Measurements from ENCODE around the gene ZNF274. TPM values are rescaled to one million over a fixed set of nuclear protein-coding genes. Genes with fewer than 3 reads are reported as not detected.

ZNF274 gene
- total and polyA plus RNA-seq, 9 of the 15 experiments (the other 6 are each of a cell fraction or from before 2014, with no cell fraction given): 5.2 to 37.0 (median 28.1) TPM

GRCh38 chr19:58182989-58183816, at the start of gene ZNF274 (continued):
- TF ChIP-seq KLF1 (tag; IDR thresholded peaks at IDR 0.05): no peak
- TF ChIP-seq TAL1 (IDR thresholded peaks at IDR 0.05): no peak
- no peak for TF ChIP-seq ZNF696 (CRISPR knock-in tag; conservative IDR thresholded peaks at IDR 0.05)
- no peak for TF ChIP-seq BRF1 (IDR thresholded peaks at IDR 0.05; ENCODE audit: borderline replicate concordance, extremely low read depth, insufficient read length)
- no peak for TF ChIP-seq ZNF699 (CRISPR knock-in tag; IDR thresholded peaks at IDR 0.05; ENCODE audit: insufficient replicate concordance)
- TF ChIP-seq CCAR2 (IDR thresholded peaks at IDR 0.05; ENCODE audit: low read depth, low read length): no peak
- no peak for TF ChIP-seq MTA2 (IDR thresholded peaks at IDR 0.05; ENCODE audit: low read depth)
- TF ChIP-seq SLC30A9 (CRISPR knock-in tag; IDR thresholded peaks at IDR 0.05): no peak
- TF ChIP-seq CREB1 (IDR thresholded peaks at IDR 0.05): peak; percentile 80
- TF ChIP-seq CREB1 (CRISPR knock-in tag; IDR thresholded peaks at IDR 0.05): peak; percentile 86
- TF ChIP-seq, protein P1, sequence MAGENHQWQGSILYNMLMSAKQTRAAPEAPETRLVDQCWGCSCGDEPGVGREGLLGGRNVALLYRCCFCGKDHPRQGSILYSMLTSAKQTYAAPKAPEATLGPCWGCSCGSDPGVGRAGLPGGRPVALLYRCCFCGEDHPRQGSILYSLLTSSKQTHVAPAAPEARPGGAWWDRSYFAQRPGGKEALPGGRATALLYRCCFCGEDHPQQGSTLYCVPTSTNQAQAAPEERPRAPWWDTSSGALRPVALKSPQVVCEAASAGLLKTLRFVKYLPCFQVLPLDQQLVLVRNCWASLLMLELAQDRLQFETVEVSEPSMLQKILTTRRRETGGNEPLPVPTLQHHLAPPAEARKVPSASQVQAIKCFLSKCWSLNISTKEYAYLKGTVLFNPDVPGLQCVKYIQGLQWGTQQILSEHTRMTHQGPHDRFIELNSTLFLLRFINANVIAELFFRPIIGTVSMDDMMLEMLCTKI (IDR thresholded peaks at IDR 0.05; ENCODE audit: partially characterized antibody): no peak
- TF ChIP-seq RNF2 (IDR thresholded peaks at IDR 0.05): peak; percentile 42; the same call in 1 of the 2 replicates
- no peak for TF ChIP-seq ZNF316 (IDR thresholded peaks at IDR 0.05)
- no peak for TF ChIP-seq STAT5A (IDR thresholded peaks at IDR 0.05; ENCODE audit: borderline replicate concordance, low read length)
- no peak for TF ChIP-seq MAFF (IDR thresholded peaks at IDR 0.05; ENCODE audit: low read length)
- no peak for TF ChIP-seq CBX2 (IDR thresholded peaks at IDR 0.05; ENCODE audit: insufficient read depth, low read length, poor library complexity, severe bottlenecking)
- TF ChIP-seq BCL6 (CRISPR knock-in tag; IDR thresholded peaks at IDR 0.05): no peak
- TF ChIP-seq IRF2 (CRISPR knock-in tag; IDR thresholded peaks at IDR 0.05): no peak
- TF ChIP-seq IFI16 (CRISPR knock-in tag; IDR thresholded peaks at IDR 0.05): no peak
- no peak for TF ChIP-seq RUNX1 (IDR thresholded peaks at IDR 0.05; ENCODE audit: low read depth)
- TF ChIP-seq EGR1 (conservative IDR thresholded peaks at IDR 0.05): peak; percentile 43
- no peak for TF ChIP-seq ZNF408 (CRISPR knock-in tag; IDR thresholded peaks at IDR 0.05; ENCODE audit: low read depth)
- TF ChIP-seq NFIX (CRISPR knock-in tag; IDR thresholded peaks at IDR 0.05; ENCODE audit: low read depth): no peak
- peak; percentile 95 for TF ChIP-seq GABPA (tag; conservative IDR thresholded peaks at IDR 0.05; ENCODE audit: low read depth)
- no peak for TF ChIP-seq BRCA1 (IDR thresholded peaks at IDR 0.05)
- TF ChIP-seq BRCA1 (CRISPR knock-in tag; IDR thresholded peaks at IDR 0.05): no peak
- TF ChIP-seq ZC3H8 (IDR thresholded peaks at IDR 0.05): no peak
- TF ChIP-seq MAFG (tag; conservative IDR thresholded peaks at IDR 0.05): no peak
- no peak for TF ChIP-seq CTCF (IDR thresholded peaks at IDR 0.05 in 2 of 3, conservative IDR thresholded peaks at IDR 0.05 in 1 of 3; ENCODE audit: insufficient read depth in 2 of 3, low read depth in 1 of 3, low read length in 3 of 3)
- TF ChIP-seq FOSL1 (tag; conservative IDR thresholded peaks at IDR 0.05): peak; percentile 99
- TF ChIP-seq MTA1 (IDR thresholded peaks at IDR 0.05; ENCODE audit: borderline replicate concordance): no peak
